NCI-H1417 (cell line): ENCODE results near the gene LRRC17.

Experiments used
- DNase-seq, 3 experiments: peaks; one replicate each; lab custom pipeline; 2025; lab: John Stamatoyannopoulos, UW

LRRC17 gene

GRCh38 chr7:102988631-102989560, 76.1 kb downstream of the LRRC17 start:
- no peak for DNase-seq

DNA sequence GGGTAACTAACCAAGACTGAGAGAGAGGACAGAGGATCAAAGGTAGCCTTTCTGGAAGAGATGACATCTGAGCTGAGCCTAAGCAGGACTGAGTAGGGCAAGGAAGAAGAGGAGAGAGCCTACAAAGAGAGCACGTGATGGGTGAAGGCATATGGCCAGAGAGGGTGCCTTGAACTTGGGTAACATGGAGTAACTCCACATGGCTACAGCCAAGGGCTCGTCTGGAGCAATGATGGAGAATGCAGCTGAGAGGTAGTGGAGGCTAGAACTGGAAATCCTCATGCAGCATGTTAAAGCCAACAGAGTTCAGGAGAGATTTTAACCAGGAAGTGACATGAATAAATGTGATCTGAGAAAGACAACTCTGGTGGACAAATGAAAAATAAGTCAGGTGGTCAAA, 77.8 kb downstream of the LRRC17 start:
- no peak for DNase-seq

DNA sequence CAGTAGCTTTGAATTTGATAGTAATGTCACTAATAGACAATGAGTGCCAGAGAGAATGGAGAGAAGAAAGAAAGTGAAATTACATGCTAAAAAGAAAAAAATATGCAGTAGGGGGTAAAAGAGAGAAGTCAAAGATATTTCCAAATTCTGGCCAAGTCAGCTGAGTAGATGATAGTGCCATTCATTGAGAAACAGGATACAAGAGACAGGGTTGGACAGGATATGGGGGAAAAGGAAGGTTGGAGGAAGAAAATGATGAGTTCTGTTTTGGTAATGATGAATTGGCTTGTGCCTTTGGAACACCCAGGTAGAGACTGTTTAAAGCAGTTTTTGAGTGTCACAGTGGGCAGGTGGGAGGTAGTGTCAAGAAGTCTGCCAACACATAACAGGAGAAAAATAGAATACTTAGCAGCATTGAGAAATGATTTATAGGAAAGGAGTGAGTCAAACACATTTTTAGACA, 78.3 kb downstream of the LRRC17 start:
- DNase-seq = no peak

DNA sequence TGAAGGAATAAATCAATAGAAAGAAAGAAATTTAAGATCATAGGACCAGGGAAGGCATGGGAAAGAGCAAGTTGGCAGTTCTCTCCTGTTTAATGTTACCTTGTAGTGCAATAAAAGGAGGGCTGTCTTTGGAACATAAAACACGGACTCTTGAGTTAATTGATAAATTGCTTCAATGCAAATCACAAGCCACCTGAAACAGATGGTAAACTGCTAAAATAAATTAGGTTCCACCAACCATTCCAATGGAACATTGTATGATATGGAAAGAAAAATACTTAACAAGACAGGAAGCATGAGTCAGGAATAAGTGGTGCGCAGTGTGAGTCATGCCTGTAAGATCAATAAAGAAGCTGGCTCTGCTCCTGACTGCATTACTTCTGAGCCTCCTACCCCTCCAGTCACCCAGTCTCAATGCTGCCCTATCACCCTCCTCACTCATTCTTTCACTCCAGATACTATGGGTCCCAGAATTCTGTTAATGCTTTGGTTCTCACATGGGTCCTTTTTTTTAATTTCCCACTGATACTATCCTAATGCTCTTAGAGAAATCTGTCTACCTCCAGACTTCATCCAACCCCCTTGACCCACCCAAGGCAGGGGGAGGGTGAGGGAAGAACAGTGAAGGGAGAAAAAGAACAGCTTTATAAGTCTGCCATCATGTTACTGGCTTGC, 78.9 kb downstream of the LRRC17 start:
- peak in 2 of 3 experiments; percentile 37 to 60 for DNase-seq

DNA sequence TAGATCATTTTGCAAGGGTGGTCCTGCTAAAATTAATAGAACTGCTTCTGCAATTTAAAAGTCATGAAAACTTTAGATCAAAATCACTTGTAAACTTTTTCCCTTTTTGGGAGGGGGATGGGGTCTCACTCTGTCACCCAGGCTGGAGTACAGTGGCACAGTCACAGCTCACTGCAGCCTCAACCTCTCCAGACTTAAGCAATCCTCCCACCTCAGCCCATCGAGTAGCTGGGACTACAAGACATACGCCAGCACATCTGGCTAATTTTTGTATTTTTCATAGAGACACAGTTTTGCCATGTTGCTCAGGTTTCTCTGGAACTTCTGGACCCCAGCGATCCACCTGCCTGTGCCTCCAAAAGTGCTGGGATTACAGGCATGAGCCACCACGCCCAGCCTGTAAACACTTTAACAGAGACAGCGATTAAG, 79.7 kb downstream of the LRRC17 start:
- DNase-seq = no peak

GRCh38 chr7:102992938-102993717, 80.3 kb downstream of the LRRC17 start:
- DNase-seq = no peak

DNA sequence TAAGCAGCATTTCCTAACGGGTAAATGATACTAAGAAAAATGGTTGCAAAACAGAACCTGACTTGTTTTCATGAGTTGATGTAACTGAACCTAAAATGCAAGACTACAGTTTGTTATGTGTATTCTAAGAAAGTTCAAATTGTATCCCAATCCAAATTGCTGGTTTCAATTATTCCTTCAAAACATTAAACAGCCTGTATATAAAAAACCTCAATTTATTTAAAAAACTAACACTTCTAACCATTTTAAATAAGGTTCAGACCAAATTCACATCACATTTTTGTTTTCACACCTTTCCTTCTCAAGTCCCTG, 80.9 kb downstream of the LRRC17 start:
- DNase-seq = no peak

GRCh38 chr7:102994567-102994966, 81.8 kb downstream of the LRRC17 start:
- DNase-seq = no peak
